Trophoblast cell (in vitro differentiated cells and primary cell): ENCODE results near the gene CDC25C.

Source experiments
- DNase-seq, 2 donors: peaks; one replicate each; pipeline ENCODE4 v3.0.0-alpha.2; 2016
- H2AFZ ChIP-seq: 2 replicates; pipeline ENCODE4 v1.6.1; 2013; ENCODE audit warnings: low read length, moderate library complexity, mild to moderate bottlenecking; ENCODE audit not compliant: insufficient read depth, poor library complexity
- H2AK5ac ChIP-seq: 2 replicates; pipeline ENCODE4 v1.6.1; 2013; ENCODE audit warnings: mild to moderate bottlenecking, low read length
- H2BK120ac ChIP-seq: 2 replicates; pipeline ENCODE4 v1.6.1; 2013; ENCODE audit warnings: low read length, mild to moderate bottlenecking, moderate library complexity; ENCODE audit not compliant: insufficient read depth, poor library complexity
- H2BK12ac ChIP-seq: 2 replicates; pipeline ENCODE4 v1.6.1; 2013; ENCODE audit warnings: mild to moderate bottlenecking, low read length, moderate library complexity
- H2BK5ac ChIP-seq: 2 replicates; pipeline ENCODE4 v1.6.1; 2013; ENCODE audit warnings: low read length, low read depth, moderate library complexity, mild to moderate bottlenecking; ENCODE audit not compliant: poor library complexity
- H3K14ac ChIP-seq: 2 replicates; pipeline ENCODE4 v1.6.1; 2013; ENCODE audit warnings: mild to moderate bottlenecking, low read length
- H3K18ac ChIP-seq: 2 replicates; pipeline ENCODE4 v1.6.1; 2013; ENCODE audit warnings: mild to moderate bottlenecking, low read length
- H3K23ac ChIP-seq: 2 replicates; pipeline ENCODE4 v1.6.1; 2013; ENCODE audit warnings: low read length
- H3K27ac ChIP-seq: 2 replicates; pipeline ENCODE4 v1.5.1; 2013; ENCODE audit warnings: low read depth, mild to moderate bottlenecking, inconsistent platforms, low read length, moderate library complexity
- H3K27me3 ChIP-seq: 2 replicates; pipeline ENCODE4 v1.6.1; 2013; ENCODE audit warnings: inconsistent platforms, mild to moderate bottlenecking, low read length, moderate library complexity; ENCODE audit not compliant: insufficient read depth
- H3K36me3 ChIP-seq, 2 experiments: 1 replicate in 1 of 2; 2 replicates in 1 of 2; pipeline ENCODE4 v1.6.1; 2013; ENCODE audit warnings: low read length in 2 of 2, mild to moderate bottlenecking in 2 of 2, moderate library complexity in 1 of 2; ENCODE audit not compliant: insufficient read depth in 2 of 2, control insufficient read depth in 1 of 2
- H3K4ac ChIP-seq: 2 replicates; pipeline ENCODE4 v1.6.1; 2013; ENCODE audit warnings: low read depth, mild to moderate bottlenecking, low read length, moderate library complexity
- H3K4me1 ChIP-seq, 2 experiments: 1 replicate in 1 of 2; 2 replicates in 1 of 2; pipeline ENCODE4 v1.6.1; 2013; ENCODE audit warnings: low read length in 2 of 2, mild to moderate bottlenecking in 2 of 2, moderate library complexity in 1 of 2; ENCODE audit not compliant: insufficient read depth in 2 of 2, control insufficient read depth in 1 of 2
- H3K4me2 ChIP-seq: 2 replicates; pipeline ENCODE4 v1.6.1; 2013; ENCODE audit warnings: inconsistent platforms, mild to moderate bottlenecking, low read length, moderate library complexity
- H3K4me3 ChIP-seq: 2 replicates; pipeline ENCODE4 v1.5.1; 2013; ENCODE audit warnings: mild to moderate bottlenecking, low read depth, low read length, inconsistent platforms
- H3K79me1 ChIP-seq: one replicate; pipeline ENCODE4 v1.6.1; 2013; ENCODE audit warnings: low read length
- H3K79me2 ChIP-seq: 2 replicates; pipeline ENCODE4 v1.6.1; 2013; ENCODE audit warnings: low read length, mild to moderate bottlenecking; ENCODE audit not compliant: control insufficient read depth, insufficient read depth, poor library complexity
- H3K9ac ChIP-seq: 2 replicates; pipeline ENCODE4 v1.6.1; 2013; ENCODE audit warnings: mild to moderate bottlenecking, low read length
- H3K9me3 ChIP-seq: 2 replicates; pipeline ENCODE4 v1.6.1; 2013; ENCODE audit warnings: low read depth, mild to moderate bottlenecking, control low read depth, inconsistent platforms, low read length; ENCODE audit not compliant: insufficient read depth
- H4K12ac ChIP-seq: 2 replicates; pipeline ENCODE4 v1.6.1; 2013; ENCODE audit warnings: low read depth, mild to moderate bottlenecking, low read length, moderate library complexity
- H4K8ac ChIP-seq: 2 replicates; pipeline ENCODE4 v1.6.1; 2013; ENCODE audit warnings: low read depth, mild to moderate bottlenecking, low read length, moderate library complexity
- H4K91ac ChIP-seq: one replicate; pipeline ENCODE4 v1.6.1; 2013; ENCODE audit warnings: low read depth, mild to moderate bottlenecking, low read length, moderate library complexity
- WGBS: extraction: QIAGEN DNeasy Blood & Tissue Kit; methylation state at CpG from one replicate; pipeline ENCODE4 v1.1.7; 2013; ENCODE audit warnings: missing lambda C conversion rate; ENCODE audit not compliant: insufficient read length, insufficient coverage; ENCODE audit errors: extremely low coverage; 5-methylcytosine and 5-hydroxymethylcytosine counted together

Gene CDC25C

DNA sequence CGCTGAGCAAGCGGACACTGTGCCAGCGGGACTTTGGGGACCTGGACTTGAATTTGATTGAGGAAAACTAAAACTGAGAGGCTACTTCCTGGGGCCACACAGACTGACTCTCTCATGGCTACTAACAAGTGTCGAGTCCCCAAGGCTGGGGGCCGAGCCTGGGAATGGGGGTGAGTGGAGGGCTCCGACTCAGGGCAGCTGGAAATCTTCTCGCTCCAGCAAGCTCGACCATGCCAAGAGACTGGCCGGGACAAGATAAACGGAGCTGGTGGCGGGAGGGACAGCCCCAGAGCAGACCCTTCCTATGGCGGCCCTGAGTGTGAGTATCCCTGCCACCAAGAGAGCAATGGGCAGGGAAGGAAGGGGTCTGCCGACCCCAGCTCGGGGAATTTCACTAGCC, 15.3 kb upstream of the CDC25C start:
- Histone ChIP-seq H2BK120ac (no peak overlapping the region), H4K8ac (no peak overlapping the region), H3K9ac (no peak overlapping the region), H2AFZ (no peak overlapping the region), H3K4me1 (no peaks in the 10 kb centered on the region), H2BK12ac (no peak overlapping the region), H3K14ac (no peak overlapping the region), H3K79me1 (no peaks in the 10 kb centered on the region), H2BK5ac (no peak overlapping the region), H3K36me3 (peaks cover 36 to 55% of the 10 kb centered on the region in 2 experiments), H4K12ac (no peak overlapping the region), H3K27ac (no peak overlapping the region), H3K79me2 (no peaks in the 10 kb centered on the region), H3K4me3 (no peak overlapping the region), H3K4me2 (no peak overlapping the region), H2AK5ac (no peak overlapping the region), H3K9me3 (peaks cover 4% of the 10 kb centered on the region), H3K4ac (no peak overlapping the region), H3K23ac (no peak overlapping the region), H3K18ac (no peak overlapping the region), H3K27me3 (no peaks in the 10 kb centered on the region), H4K91ac (no peak overlapping the region)
- no peak for DNase-seq
- no CpG with 5 or more reads among the region's 14 CpGs for WGBS

DNA sequence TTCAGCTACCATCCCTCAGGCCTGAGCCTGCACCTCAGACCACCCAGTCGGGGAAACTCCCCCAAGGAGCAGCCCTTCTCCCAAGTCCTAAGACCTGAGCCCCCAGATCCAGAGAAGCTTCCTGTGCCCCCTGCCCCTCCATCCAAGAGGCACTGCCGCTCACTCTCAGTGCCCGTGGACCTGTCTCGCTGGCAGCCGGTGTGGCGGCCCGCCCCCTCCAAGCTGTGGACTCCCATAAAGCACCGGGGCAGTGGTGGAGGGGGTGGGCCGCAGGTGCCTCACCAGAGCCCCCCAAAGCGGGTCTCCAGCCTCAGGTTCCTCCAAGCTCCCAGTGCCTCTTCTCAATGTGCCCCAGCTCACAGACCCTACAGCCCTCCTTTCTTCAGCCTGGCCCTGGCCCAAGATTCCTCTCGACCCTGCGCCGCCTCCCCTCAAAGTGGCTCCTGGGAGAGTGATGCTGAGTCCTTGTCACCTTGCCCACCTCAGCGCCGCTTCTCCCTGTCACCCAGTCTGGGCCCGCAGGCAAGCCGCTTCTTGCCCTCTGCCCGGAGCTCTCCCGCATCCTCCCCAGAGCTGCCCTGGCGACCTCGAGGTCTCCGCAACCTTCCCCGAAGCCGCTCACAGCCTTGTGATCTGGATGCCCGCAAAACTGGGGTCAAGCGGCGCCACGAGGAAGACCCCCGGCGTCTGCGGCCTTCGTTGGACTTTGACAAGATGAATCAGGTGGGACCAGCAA, 13.5 kb upstream of the CDC25C start:
- DNase-seq = no peak

DNA sequence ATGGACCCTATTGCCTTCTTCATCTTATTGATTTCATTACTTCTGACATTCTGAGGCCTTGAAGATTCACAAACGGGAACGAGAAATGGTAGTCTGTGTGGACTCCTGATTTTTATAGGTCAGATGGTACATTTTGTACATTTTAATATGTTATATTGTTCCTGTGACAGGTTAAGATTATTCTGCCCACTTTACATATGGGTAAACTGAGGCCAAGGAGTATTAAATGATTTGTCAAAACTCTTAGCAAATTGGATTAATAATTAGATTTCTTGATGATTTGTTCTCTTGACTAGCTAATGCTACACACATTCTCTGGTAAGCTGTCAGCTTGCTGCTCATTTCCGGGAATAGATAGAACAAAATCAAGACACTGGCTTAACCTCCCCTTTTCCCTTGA, 8.4 kb upstream of the CDC25C start:
- H4K91ac ChIP-seq = no peak overlapping the region
- no peaks in the 10 kb centered on the region for H3K27me3 ChIP-seq

More for the DNA sequence above, 13.5 kb upstream of the CDC25C start:
- no peak overlapping the region for H2BK12ac ChIP-seq
- H2BK120ac ChIP-seq = no peak overlapping the region
- H4K91ac ChIP-seq = no peak overlapping the region
- H3K36me3 ChIP-seq = peaks cover 39 to 67% of the 10 kb centered on the region in 2 experiments
- no peak overlapping the region for H3K9ac ChIP-seq
- H3K79me1 ChIP-seq = no peaks in the 10 kb centered on the region
- H3K4me2 ChIP-seq = no peak overlapping the region
- H3K23ac ChIP-seq = no peak overlapping the region
- H2AK5ac ChIP-seq = no peak overlapping the region
- H4K12ac ChIP-seq = no peak overlapping the region
- no CpG with 5 or more reads among the region's 32 CpGs for WGBS
- H3K9me3 ChIP-seq = peaks cover 4% of the 10 kb centered on the region
- H4K8ac ChIP-seq = no peak overlapping the region
- peaks cover 0 to 4% of the 10 kb centered on the region in 2 experiments for H3K4me1 ChIP-seq
- H3K4ac ChIP-seq = no peak overlapping the region
- no peak overlapping the region for H2BK5ac ChIP-seq
- no peak overlapping the region for H3K18ac ChIP-seq
- no peak overlapping the region for H3K27ac ChIP-seq
- H2AFZ ChIP-seq = no peak overlapping the region
- H3K14ac ChIP-seq = no peak overlapping the region
- H3K4me3 ChIP-seq = no peak overlapping the region
- H3K79me2 ChIP-seq = no peaks in the 10 kb centered on the region
- no peaks in the 10 kb centered on the region for H3K27me3 ChIP-seq

DNA sequence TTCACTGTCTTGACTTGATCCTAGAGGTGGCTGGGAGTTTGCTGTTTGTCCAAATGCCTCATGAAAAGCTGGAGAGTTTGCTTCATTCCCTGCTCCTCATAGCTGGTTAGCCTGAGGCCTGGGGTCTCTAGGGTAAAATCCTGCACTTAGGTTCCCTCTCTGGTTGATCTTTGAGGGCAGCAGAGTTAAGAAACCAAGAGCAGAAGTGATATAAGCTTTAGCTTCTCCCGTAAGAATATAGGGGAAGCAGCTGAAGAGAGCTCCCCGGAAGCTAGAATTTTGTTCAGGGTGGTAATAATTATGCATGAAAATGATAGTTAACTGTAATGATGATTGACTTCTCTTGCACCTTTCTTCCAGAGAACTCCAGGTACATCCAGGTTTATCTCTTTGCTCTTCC, 7.9 kb upstream of the CDC25C start:
- no peaks in the 10 kb centered on the region for H3K27me3 ChIP-seq
- H3K4me1 ChIP-seq = peaks cover 2 to 12% of the 10 kb centered on the region in 2 experiments
- peak overlapping the region; percentile 90 for H3K4me2 ChIP-seq
- H3K27ac ChIP-seq = peak overlapping the region; percentile 7
- H3K18ac ChIP-seq = no peak overlapping the region
- H2AK5ac ChIP-seq = no peak overlapping the region
- H3K79me2 ChIP-seq = peaks cover 16% of the 10 kb centered on the region
- no peak overlapping the region for H2BK120ac ChIP-seq
- H4K91ac ChIP-seq = no peak overlapping the region
- peak overlapping the region; percentile 55 for H3K9ac ChIP-seq
- H2AFZ ChIP-seq = no peak overlapping the region
- H2BK12ac ChIP-seq = no peak overlapping the region
- no peak overlapping the region for H4K8ac ChIP-seq
- DNase-seq = no peak
- H4K12ac ChIP-seq = no peak overlapping the region
- H3K36me3 ChIP-seq = peaks cover 6 to 21% of the 10 kb centered on the region in 2 experiments
- WGBS = no CpG with 5 or more reads among the region's 2 CpGs
- H2BK5ac ChIP-seq = no peak overlapping the region
- peak overlapping the region; percentile 91 for H3K4me3 ChIP-seq
- no peak overlapping the region for H3K23ac ChIP-seq
- H3K14ac ChIP-seq = no peak overlapping the region
- H3K4ac ChIP-seq = peak overlapping the region; percentile 34
- H3K9me3 ChIP-seq = no peaks in the 10 kb centered on the region
- H3K79me1 ChIP-seq = peaks cover 16% of the 10 kb centered on the region

More for the DNA sequence above, 8.4 kb upstream of the CDC25C start:
- Histone ChIP-seq H2BK12ac (no peak overlapping the region), H3K4me1 (peaks cover 2 to 12% of the 10 kb centered on the region in 2 experiments), H3K4me2 (peak overlapping the region; percentile 90), H4K8ac (no peak overlapping the region), H3K36me3 (peaks cover 10 to 25% of the 10 kb centered on the region in 2 experiments), H2BK5ac (no peak overlapping the region), H3K14ac (no peak overlapping the region), H3K23ac (no peak overlapping the region), H3K18ac (no peak overlapping the region), H2AK5ac (no peak overlapping the region), H3K27ac (no peak overlapping the region), H3K79me1 (peaks cover 16% of the 10 kb centered on the region), H2BK120ac (no peak overlapping the region), H3K4me3 (no peak overlapping the region), H3K9ac (no peak overlapping the region), H2AFZ (no peak overlapping the region), H3K9me3 (no peaks in the 10 kb centered on the region), H4K12ac (no peak overlapping the region), H3K79me2 (peaks cover 16% of the 10 kb centered on the region), H3K4ac (peak overlapping the region; percentile 34)
- no CpG with 5 or more reads among the region's 3 CpGs for WGBS
- no peak for DNase-seq
